Brain microvascular endothelial cell (primary cell): Measurements from ENCODE around the gene CCT2.
"Not testable (repeated sequence)": the region's sequence is repeated elsewhere in the genome, so short reads cannot be mapped to it uniquely, and the experiment has no call there.

Source experiments
- DNase-seq: peaks from one replicate; pipeline ENCODE4 v3.0.0-alpha.2; 2020
- H3K27ac ChIP-seq: fragments of 250-450 bp; sonication (Bioruptor Pico); 2 replicates; pipeline ENCODE4 v1.5.1; 2020; ENCODE audit warnings: mild to moderate bottlenecking, moderate library complexity
- H3K27me3 ChIP-seq: fragments of 250-450 bp; sonication (Bioruptor Pico); replicated peaks from 2 replicates; pipeline ENCODE4 v1.5.1; 2020; ENCODE audit warnings: mild to moderate bottlenecking
- H3K36me3 ChIP-seq: fragments of 250-450 bp; sonication (Bioruptor Pico); replicated peaks from 2 replicates; pipeline ENCODE4 v1.5.1; 2020; ENCODE audit warnings: mild to moderate bottlenecking
- H3K4me3 ChIP-seq: 2 replicates; pipeline ENCODE4 v1.5.1; 2011; ENCODE audit warnings: low read depth, mild to moderate bottlenecking, control low read depth, low read length, moderate library complexity
- in situ Hi-C: cut with HindIII; loops from 2 replicates; pipeline ENCODE4 v1.10.0; 2017; ENCODE audit warnings: low sequenced_read_pairs, low pct_ligation_motif_present
- TF ChIP-seq, protein P1 (sequence below): IDR thresholded peaks from 2 replicates; pipeline ENCODE4 v1.5.1; 2011; ENCODE audit warnings: low read depth, mild to moderate bottlenecking, moderate library complexity, low read length, control low read depth, inconsistent platforms; ENCODE audit errors: missing control alignments

Gene CCT2

DNA sequence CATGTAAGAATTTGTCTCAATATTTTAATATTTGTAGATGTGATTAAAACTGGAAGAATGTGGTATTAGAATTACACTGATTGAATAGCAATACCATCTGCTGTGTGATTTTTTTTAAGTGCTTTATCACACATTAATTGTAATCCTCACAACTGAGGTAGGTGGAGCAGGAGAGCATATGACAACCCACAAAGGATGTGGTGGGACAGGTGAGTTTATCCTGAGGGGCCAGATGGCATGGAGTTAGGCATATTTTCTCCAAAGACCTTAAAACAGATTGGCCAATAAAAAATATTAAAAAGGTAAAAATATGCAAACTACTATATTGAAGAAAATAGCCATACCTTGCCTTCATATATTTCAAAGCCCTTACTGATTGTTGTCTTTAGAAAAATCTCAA, 17.7 kb downstream of the CCT2 start:
- DNase-seq = no peak
- H3K4me3 ChIP-seq = no peak overlapping the region
- TF ChIP-seq, protein P1, sequence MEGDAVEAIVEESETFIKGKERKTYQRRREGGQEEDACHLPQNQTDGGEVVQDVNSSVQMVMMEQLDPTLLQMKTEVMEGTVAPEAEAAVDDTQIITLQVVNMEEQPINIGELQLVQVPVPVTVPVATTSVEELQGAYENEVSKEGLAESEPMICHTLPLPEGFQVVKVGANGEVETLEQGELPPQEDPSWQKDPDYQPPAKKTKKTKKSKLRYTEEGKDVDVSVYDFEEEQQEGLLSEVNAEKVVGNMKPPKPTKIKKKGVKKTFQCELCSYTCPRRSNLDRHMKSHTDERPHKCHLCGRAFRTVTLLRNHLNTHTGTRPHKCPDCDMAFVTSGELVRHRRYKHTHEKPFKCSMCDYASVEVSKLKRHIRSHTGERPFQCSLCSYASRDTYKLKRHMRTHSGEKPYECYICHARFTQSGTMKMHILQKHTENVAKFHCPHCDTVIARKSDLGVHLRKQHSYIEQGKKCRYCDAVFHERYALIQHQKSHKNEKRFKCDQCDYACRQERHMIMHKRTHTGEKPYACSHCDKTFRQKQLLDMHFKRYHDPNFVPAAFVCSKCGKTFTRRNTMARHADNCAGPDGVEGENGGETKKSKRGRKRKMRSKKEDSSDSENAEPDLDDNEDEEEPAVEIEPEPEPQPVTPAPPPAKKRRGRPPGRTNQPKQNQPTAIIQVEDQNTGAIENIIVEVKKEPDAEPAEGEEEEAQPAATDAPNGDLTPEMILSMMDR = no peak
- H3K36me3 ChIP-seq = peaks cover 50% of the 10 kb centered on the region
- H3K27ac ChIP-seq = no peak overlapping the region
- H3K27me3 ChIP-seq = no peaks in the 10 kb centered on the region
- in situ Hi-C loops = no loop called here

DNA sequence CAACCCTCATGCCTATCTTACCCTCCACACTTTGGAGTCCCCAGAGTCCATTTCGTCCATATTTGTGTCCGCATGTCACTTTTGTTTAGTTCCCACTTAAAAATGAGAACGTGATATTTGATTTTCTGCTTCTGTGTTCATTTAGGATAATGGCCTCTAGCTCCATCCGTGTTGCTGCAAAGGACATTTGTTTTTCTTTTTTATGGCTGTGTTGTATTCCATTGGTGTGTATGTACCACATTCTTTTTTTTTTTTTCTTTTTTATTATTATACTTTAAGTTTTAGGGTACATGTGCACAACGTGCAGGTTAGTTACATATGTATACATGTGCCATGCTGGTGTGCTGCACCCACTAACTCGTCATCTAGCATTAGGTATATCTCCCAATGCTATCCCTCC, 18.3 kb downstream of the CCT2 start:
- H3K27me3 ChIP-seq, H3K4me3 ChIP-seq, in situ Hi-C loops, H3K27ac ChIP-seq, DNase-seq: not testable (repeated sequence)
- H3K36me3 ChIP-seq = peaks cover 44% of the 10 kb centered on the region

GRCh38 chr12:69604275-69604674, 19.0 kb downstream of the CCT2 start:
- in situ Hi-C loops, DNase-seq, H3K4me3 ChIP-seq: not testable (repeated sequence)

GRCh38 chr12:69608114-69608513, 22.9 kb downstream of the CCT2 start:
- in situ Hi-C loops = no loop called here
- Histone ChIP-seq H3K36me3 (peaks cover 4% of the 10 kb centered on the region), H3K27me3 (no peaks in the 10 kb centered on the region), H3K27ac (no peak overlapping the region), H3K4me3 (no peak overlapping the region)
- DNase-seq = no peak
- TF ChIP-seq, protein P1 = no peak

More at GRCh38 chr12:69604275-69604674, 19.0 kb downstream of the CCT2 start:
- H3K27ac ChIP-seq, H3K27me3 ChIP-seq: not testable (repeated sequence)
- peaks cover 37% of the 10 kb centered on the region for H3K36me3 ChIP-seq

DNA sequence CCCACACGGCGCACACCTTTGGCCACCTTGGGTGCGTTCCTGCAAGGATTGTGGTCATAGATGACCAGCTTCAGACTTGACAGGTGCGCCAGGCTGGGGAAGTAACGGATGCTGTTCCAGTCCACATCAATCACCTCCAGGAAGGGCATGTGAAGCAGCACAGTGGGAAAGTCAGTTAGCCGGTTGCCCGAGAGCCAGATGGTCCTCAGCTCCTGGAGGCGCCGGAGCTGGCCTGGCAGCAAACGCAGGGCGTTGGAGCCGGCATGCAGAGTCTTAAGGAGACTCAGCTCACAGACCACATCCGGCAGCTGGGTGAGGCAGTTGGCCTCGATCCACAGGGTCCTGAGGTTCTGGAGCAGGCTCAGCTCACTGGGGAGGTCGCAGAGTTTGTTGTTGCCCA, 24.9 kb downstream of the CCT2 start:
- no peak overlapping the region for H3K27ac ChIP-seq
- no peaks in the 10 kb centered on the region for H3K36me3 ChIP-seq
- TF ChIP-seq, protein P1 = no peak
- in situ Hi-C loops = no loop called here
- no peak overlapping the region for H3K4me3 ChIP-seq
- H3K27me3 ChIP-seq = no peaks in the 10 kb centered on the region
- no peak for DNase-seq

DNA sequence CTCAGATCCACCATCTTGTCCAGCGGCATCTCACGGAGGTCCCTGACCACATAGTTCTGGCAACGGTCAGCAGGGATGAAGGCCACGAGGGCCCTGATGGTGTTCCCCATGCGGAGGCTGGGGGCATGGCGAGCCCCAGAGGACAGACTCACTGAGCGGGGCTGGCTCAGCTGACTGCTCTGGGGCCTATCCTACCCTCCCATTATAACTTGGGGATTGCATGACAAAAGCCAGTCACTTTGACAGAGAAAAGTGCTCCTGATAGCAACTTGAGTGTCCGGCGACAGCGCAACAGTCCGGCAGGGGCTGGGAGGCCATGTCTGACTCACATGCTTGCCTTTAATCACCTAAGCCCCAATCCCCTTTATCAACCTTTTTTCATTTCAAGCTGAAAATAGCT, 25.5 kb downstream of the CCT2 start, which contains the start of gene LRRC10:
Gene LRRC10 (minus strand): TSS at position 179 of the 400 bp plus-strand sequence. CDS start 69 bp downstream, at position 110.
- in situ Hi-C loops = no loop called here
- Histone ChIP-seq H3K27ac (no peak within 1 kb of the TSS), H3K36me3 (no peaks in the 10 kb centered on the region), H3K4me3 (no peak within 1 kb of the TSS), H3K27me3 (no peaks in the 10 kb centered on the region)
- no peak for DNase-seq
- TF ChIP-seq, protein P1 = no peak

- TF ChIP-seq, protein P1 = no peak
- in situ Hi-C loops = no loop called here
- no peak for DNase-seq
- Histone ChIP-seq H3K27me3 (no peaks in the 10 kb centered on the region), H3K27ac (no peak overlapping the region), H3K4me3 (no peak overlapping the region), H3K36me3 (no peaks in the 10 kb centered on the region)
Measured at GRCh38 chr12:69613351-69613750, 28.1 kb downstream of the CCT2 start.
